K562 (cell line): Measurements from ENCODE around the gene NOSTRIN. TPM values are rescaled to one million over a fixed set of nuclear protein-coding genes. Genes with fewer than 3 reads are reported as not detected.

Experiments used
- ATF2 ChIP-seq: sonication (generic); formaldehyde crosslinking; IDR thresholded peaks from 2 replicates; pipeline ENCODE4 v1.8.1; 2022; ENCODE audit warnings: missing genetic modification reagents
- FOXP1 ChIP-seq: sonication (generic); formaldehyde crosslinking; IDR thresholded peaks from 2 replicates; pipeline ENCODE4 v1.8.0; 2022; ENCODE audit warnings: mild to moderate bottlenecking, missing genetic modification reagents
- HMGN3 ChIP-seq: IDR thresholded peaks from 2 replicates; pipeline ENCODE4 v1.6.1; 2011; ENCODE audit warnings: borderline replicate concordance, low read depth, mild to moderate bottlenecking, mixed read lengths, low read length; ENCODE audit not compliant: insufficient read length; ENCODE audit errors: extremely low read depth
- HNRNPL ChIP-seq: fragments of 200-400 bp; formaldehyde crosslinking; IDR thresholded peaks from 2 replicates; pipeline ENCODE4 v1.6.1; 2017; ENCODE audit warnings: low read depth, mild to moderate bottlenecking, low read length
- NR2C1 ChIP-seq, 2 experiments: fragments of 450-650 bp; IDR thresholded peaks; 2 replicates each; pipeline ENCODE4 v1.6.1; 2017; ENCODE audit warnings: mild to moderate bottlenecking in 2 of 2, antibody characterized with exemption in 1 of 2, inconsistent platforms in 1 of 2, missing compliant biosample characterization in 1 of 2, missing genetic modification characterization in 1 of 2
- RBFOX2 ChIP-seq: fragments of 200-400 bp; formaldehyde crosslinking; IDR thresholded peaks from 2 replicates; pipeline ENCODE4 v1.6.1; 2017; ENCODE audit warnings: low read depth, mild to moderate bottlenecking, low read length, moderate library complexity
- TEAD1 ChIP-seq, 2 experiments: fragments of 450-650 bp in 1 of 2; sonication (generic) in 1 of 2; formaldehyde crosslinking; IDR thresholded peaks; 2 replicates each; pipeline versions ENCODE4 v1.4.0 to v1.8.0; 2020 to 2022; ENCODE audit warnings: mild to moderate bottlenecking in 2 of 2, missing genetic modification reagents in 1 of 2
- TEAD4 ChIP-seq, 2 experiments: sonication (generic) in 1 of 2; formaldehyde crosslinking in 1 of 2; IDR thresholded peaks; 2 replicates each; pipeline versions ENCODE4 v1.6.1 to v1.8.0; 2012 to 2022; ENCODE audit warnings: borderline replicate concordance in 1 of 2, inconsistent platforms in 1 of 2, low read length in 1 of 2, mild to moderate bottlenecking in 1 of 2, missing genetic modification reagents in 1 of 2
- TRIM28 ChIP-seq: fragments of 450-650 bp; IDR thresholded peaks from 2 replicates; pipeline ENCODE4 v1.6.1; 2017
- VEZF1 ChIP-seq: fragments of 200-800 bp; sonication (Bioruptor generic); IDR thresholded peaks from 2 replicates; pipeline ENCODE4 v1.6.1; 2017; ENCODE audit warnings: missing genetic modification characterization, missing compliant biosample characterization
- ZNF311 ChIP-seq: fragments of 250-450 bp; sonication (Bioruptor Pico); IDR thresholded peaks from 2 replicates; pipeline ENCODE4 v1.4.0; 2020; ENCODE audit warnings: mild to moderate bottlenecking, moderate library complexity
- polyA plus RNA-seq, 8 experiments: library from polyadenylated mRNA; depleted of rRNA in 4 of 8; stranded (reverse) in 5 of 8; unstranded in 3 of 8; fragments of >200 nt; fragmentation: Nextera tagmentation in 2 of 8; fragmentation: Illumina TruSeq in 1 of 8; extraction: Ambion mirVana in 2 of 8; extraction: Trizol in 1 of 8; gene quantifications; 2 replicates each; pipeline versions ENCODE4 v1.2.1 to v1.2.3, GENCODE V29; 2011 to 2014; ENCODE audit warnings: inconsistent platforms in 1 of 8, missing spikeins in 1 of 8
- total RNA-seq, 7 experiments: library from RNA; depleted of rRNA in 6 of 7; stranded (reverse); fragments of >200 nt in 6 of 7; fragmentation: Illumina TruSeq in 2 of 7; extraction: Trizol in 2 of 7; gene quantifications; 2 replicates each; pipeline versions ENCODE4 v1.2.1 to v1.2.3, GENCODE V29; 2011 to 2021; ENCODE audit warnings: low replicate concordance in 1 of 7
- TF ChIP-seq, protein P1 (sequence below): fragments of 150-350 bp; IDR thresholded peaks from 2 replicates; pipeline ENCODE4 v1.6.1; 2014; ENCODE audit warnings: low read depth, mild to moderate bottlenecking, low read length, borderline replicate concordance
- TF ChIP-seq, protein P2 (sequence below): fragments of 250-450 bp; sonication (Bioruptor Pico); IDR thresholded peaks from 2 replicates; pipeline ENCODE4 v1.8.0; 2021; ENCODE audit warnings: moderate library complexity, mild to moderate bottlenecking, inconsistent platforms

NOSTRIN gene
- total and polyA plus RNA-seq, 9 of the 15 experiments (the other 6 are each of a cell fraction or from before 2014, with no cell fraction given): 26.7 to 82.9 (median 56.3) TPM

- TF ChIP-seq VEZF1 (CRISPR knock-in tag): peak; percentile 69
- no peak for TF ChIP-seq ATF2 (CRISPR knock-in tag)
- TF ChIP-seq, protein P1, sequence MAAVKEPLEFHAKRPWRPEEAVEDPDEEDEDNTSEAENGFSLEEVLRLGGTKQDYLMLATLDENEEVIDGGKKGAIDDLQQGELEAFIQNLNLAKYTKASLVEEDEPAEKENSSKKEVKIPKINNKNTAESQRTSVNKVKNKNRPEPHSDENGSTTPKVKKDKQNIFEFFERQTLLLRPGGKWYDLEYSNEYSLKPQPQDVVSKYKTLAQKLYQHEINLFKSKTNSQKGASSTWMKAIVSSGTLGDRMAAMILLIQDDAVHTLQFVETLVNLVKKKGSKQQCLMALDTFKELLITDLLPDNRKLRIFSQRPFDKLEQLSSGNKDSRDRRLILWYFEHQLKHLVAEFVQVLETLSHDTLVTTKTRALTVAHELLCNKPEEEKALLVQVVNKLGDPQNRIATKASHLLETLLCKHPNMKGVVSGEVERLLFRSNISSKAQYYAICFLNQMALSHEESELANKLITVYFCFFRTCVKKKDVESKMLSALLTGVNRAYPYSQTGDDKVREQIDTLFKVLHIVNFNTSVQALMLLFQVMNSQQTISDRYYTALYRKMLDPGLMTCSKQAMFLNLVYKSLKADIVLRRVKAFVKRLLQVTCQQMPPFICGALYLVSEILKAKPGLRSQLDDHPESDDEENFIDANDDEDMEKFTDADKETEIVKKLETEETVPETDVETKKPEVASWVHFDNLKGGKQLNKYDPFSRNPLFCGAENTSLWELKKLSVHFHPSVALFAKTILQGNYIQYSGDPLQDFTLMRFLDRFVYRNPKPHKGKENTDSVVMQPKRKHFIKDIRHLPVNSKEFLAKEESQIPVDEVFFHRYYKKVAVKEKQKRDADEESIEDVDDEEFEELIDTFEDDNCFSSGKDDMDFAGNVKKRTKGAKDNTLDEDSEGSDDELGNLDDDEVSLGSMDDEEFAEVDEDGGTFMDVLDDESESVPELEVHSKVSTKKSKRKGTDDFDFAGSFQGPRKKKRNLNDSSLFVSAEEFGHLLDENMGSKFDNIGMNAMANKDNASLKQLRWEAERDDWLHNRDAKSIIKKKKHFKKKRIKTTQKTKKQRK: no peak
- TF ChIP-seq TEAD1 (CRISPR knock-in tag; IDR thresholded peaks at IDR 0.05): peak; percentile 99
- 0 out of 2 replicates have a peak, but pooled peaks have one; percentile 40 for TF ChIP-seq RBFOX2
- no peak for TF ChIP-seq HMGN3
- peak; percentile 100 for TF ChIP-seq TEAD4 (IDR thresholded peaks at IDR 0.05; ENCODE audit: low read length)
- TF ChIP-seq TEAD4 (CRISPR knock-in tag; IDR thresholded peaks at IDR 0.05; ENCODE audit: borderline replicate concordance): no peak
- peak; percentile 28; the same call in 1 of the 2 replicates for TF ChIP-seq FOXP1 (CRISPR knock-in tag)
- peak; percentile 71 for TF ChIP-seq TRIM28
- TF ChIP-seq, protein P2, sequence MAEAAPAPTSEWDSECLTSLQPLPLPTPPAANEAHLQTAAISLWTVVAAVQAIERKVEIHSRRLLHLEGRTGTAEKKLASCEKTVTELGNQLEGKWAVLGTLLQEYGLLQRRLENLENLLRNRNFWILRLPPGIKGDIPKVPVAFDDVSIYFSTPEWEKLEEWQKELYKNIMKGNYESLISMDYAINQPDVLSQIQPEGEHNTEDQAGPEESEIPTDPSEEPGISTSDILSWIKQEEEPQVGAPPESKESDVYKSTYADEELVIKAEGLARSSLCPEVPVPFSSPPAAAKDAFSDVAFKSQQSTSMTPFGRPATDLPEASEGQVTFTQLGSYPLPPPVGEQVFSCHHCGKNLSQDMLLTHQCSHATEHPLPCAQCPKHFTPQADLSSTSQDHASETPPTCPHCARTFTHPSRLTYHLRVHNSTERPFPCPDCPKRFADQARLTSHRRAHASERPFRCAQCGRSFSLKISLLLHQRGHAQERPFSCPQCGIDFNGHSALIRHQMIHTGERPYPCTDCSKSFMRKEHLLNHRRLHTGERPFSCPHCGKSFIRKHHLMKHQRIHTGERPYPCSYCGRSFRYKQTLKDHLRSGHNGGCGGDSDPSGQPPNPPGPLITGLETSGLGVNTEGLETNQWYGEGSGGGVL (CRISPR knock-in tag): no peak
- TF ChIP-seq NR2C1 (IDR thresholded peaks at IDR 0.05): peak; percentile 61
- peak; percentile 74; the same call in 1 of the 2 replicates for TF ChIP-seq NR2C1 (tag; IDR thresholded peaks at IDR 0.05)
- TF ChIP-seq ZNF311: peak; percentile 82
- TF ChIP-seq HNRNPL: no peak
These were observed 28.5 kb upstream of the NOSTRIN start (continued) for GRCh38 chr2:168773719-168774521.
